ENCODE data around the gene KLHL17. TPM values are rescaled to one million over a fixed set of nuclear protein-coding genes. Genes with fewer than 3 reads are reported as not detected.
A peak's percentile ranks its signal among the peaks of the same experiment; 100 is the strongest.
"Not testable (repeated sequence)": the region's sequence is repeated elsewhere in the genome, so short reads cannot be mapped to it uniquely, and the experiment has no call there.

Gene KLHL17
- total RNA-seq, 1 experiment from 2014 or later = 3.3 TPM

- peak; percentile 85 for DNase-seq (ENCODE audit: low read depth)
- in situ Hi-C loops (cut with HindIII; ENCODE audit: low pct_unique_long_range_greater_than_20kb, low sequenced_read_pairs) = no loop called here
These were observed 40.1 kb downstream of the KLHL17 start for GRCh38 chr1:1000357-1001056.

- in situ Hi-C loops (cut with HindIII; ENCODE audit: low pct_unique_long_range_greater_than_20kb, low sequenced_read_pairs) = no loop called here
These were observed 40.8 kb downstream of the KLHL17 start for GRCh38 chr1:1001057-1001783.

GRCh38 chr1:1003618-1004419, 43.4 kb downstream of the KLHL17 start:
- in situ Hi-C loops (cut with HindIII; ENCODE audit: low pct_unique_long_range_greater_than_20kb, low sequenced_read_pairs) = no loop called here
- no peak for DNase-seq (ENCODE audit: low read depth)

More at GRCh38 chr1:1001057-1001783, 40.8 kb downstream of the KLHL17 start:
- DNase-seq (ENCODE audit: low read depth) = no peak

DNA sequence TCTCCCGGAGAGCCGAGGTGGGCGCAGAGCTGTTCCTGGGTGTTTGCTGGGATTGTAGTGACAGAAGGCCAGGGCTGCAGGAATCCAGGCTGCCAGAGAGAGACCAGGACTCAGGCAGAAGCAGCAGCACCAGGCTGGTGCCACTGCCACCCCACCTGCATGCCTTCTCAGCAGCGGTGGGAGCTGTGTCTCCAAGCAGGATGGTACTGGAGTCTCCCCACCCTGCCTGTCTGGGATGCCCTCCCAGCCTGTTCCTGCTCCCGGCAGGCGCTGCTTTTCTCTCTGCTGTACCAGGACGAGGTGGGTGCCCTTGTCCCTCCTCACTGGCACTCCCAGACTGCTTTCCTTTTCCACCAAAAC, 44.0 kb downstream of the KLHL17 start:
- DNase-seq (ENCODE audit: low read depth) = no peak
- in situ Hi-C loops (cut with HindIII; ENCODE audit: low pct_unique_long_range_greater_than_20kb, low sequenced_read_pairs) = no loop called here

DNA sequence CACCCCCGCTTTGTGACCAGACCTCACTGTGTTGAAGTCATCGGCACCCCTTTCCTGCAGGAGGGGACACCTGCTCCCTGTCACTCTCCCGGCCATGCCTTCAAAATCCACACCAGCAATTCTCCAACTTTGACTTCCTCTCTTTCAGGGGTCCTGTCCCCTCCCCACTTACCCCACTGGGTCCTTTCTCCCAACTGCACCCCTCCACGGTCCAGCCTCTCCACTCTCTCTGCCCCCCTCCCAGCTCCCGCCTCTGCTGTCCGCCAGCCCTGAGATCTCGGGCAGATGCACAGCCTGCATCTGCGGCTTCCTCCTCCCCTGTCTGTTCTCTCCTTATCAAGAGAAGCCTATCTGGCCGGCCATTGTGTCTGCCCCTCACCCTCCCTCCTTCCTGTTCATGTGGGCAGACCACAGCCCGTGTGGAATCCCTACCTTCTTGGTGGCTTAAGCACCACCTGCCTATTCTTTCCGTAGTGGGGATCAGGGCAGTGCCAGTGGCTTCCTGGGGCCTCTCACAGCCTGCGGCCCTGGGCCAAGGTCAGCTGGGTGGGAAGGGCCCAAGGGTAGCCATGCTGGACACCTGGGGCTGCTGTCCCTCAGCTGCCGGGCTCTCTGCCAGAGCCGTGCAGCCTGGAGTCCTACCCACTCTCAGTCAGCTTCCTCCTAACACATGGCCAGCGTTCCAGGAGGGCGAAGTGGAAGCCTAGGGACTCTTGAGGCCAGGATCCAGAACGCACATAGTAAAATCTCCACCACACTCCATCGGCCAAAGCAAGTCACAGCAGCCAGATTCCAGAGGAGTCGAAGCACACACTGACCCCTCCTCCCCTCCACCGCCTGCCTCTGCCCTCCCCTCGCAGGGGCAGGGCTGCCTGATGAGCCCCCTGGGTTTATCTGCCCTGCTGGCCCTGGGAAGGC, 44.7 kb downstream of the KLHL17 start:
- DNase-seq (ENCODE audit: low read depth) = no peak
- in situ Hi-C loops (cut with HindIII; ENCODE audit: low pct_unique_long_range_greater_than_20kb, low sequenced_read_pairs) = no loop called here

GRCh38 chr1:1005774-1006304, 45.5 kb downstream of the KLHL17 start:
- in situ Hi-C loops (cut with HindIII; ENCODE audit: low pct_unique_long_range_greater_than_20kb, low sequenced_read_pairs) = no loop called here
- DNase-seq (ENCODE audit: low read depth) = no peak

DNA sequence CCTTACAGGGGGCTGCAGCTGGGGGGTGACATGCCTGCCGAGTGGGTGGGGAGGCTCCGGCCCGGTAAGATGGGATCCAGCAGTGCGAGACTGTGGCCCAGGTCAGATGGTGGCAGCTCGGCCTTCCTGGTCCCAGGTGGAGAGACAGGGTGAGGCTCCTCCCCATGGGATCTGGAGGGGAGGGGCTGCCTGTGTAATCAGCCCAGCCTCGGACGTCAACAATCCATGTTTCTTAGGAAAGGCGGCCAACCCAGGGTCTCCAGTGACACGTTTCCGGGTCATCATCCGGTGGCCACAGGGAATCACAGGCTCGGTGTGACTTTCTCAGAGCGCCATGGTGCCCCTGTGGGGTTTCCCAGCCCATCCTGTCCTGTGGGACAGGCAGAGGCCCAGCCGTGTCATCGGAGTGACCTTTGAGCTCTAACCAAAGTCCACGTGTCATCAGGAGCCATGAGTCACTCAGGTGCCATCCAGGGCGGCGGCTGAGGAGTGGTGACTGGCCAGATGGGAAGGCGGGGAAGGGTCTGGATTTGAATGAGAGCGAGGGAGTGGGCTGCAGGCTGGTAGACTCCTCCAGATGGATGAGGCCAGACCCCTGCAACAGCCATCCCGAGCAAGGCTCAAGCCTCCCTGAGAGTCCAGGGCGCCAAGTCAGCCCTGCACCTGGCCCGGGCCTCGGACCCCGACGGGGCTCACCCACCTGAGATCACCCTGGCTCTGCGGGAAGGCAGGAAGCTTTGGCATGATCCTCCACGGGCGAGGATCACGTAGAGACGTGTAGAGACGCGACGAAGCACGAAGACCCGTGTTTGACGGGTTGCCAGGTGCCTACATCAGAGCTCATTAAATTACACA, 46.1 kb downstream of the KLHL17 start:
- in situ Hi-C loops (cut with HindIII; ENCODE audit: low pct_unique_long_range_greater_than_20kb, low sequenced_read_pairs) = no loop called here
- DNase-seq (ENCODE audit: low read depth) = peak; percentile 66

- DNase-seq (ENCODE audit: low read depth); in situ Hi-C loops (cut with HindIII; ENCODE audit: low pct_unique_long_range_greater_than_20kb, low sequenced_read_pairs): not testable (repeated sequence)
These were observed 49.7 kb downstream of the KLHL17 start for GRCh38 chr1:1010131-1010530.

DNA sequence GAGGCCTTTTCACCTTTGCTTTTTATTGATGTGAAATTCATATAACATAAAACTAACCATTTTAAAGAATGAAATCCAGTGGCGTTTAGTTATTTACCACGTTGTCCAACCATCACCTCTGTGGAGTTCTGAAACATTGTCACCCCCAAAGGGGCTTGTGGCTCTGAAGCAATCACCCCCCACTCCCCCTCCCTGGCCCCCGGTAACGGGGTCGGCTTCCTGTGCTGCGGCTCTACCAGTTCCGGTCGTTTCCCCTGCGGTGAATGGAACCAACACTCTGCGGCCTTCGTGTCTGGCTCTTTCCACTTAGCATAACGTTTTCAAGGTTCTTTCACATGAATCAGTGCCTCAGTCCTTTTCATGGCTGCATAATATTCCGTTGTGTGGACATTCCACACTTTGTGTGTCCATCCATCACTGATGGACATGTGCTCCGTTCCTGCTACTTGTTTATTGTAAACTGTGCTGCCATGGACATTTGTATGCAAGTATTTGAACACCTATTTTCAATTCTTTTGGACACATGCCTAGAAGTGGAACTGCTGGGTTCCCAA, 51.1 kb downstream of the KLHL17 start:
- DNase-seq (ENCODE audit: low read depth) = no peak
- in situ Hi-C loops (cut with HindIII; ENCODE audit: low pct_unique_long_range_greater_than_20kb, low sequenced_read_pairs) = no loop called here

GRCh38 chr1:1012736-1013104, 52.3 kb downstream of the KLHL17 start:
- in situ Hi-C loops (cut with HindIII; ENCODE audit: low pct_unique_long_range_greater_than_20kb, low sequenced_read_pairs); DNase-seq (ENCODE audit: low read depth): not testable (repeated sequence)

DNA sequence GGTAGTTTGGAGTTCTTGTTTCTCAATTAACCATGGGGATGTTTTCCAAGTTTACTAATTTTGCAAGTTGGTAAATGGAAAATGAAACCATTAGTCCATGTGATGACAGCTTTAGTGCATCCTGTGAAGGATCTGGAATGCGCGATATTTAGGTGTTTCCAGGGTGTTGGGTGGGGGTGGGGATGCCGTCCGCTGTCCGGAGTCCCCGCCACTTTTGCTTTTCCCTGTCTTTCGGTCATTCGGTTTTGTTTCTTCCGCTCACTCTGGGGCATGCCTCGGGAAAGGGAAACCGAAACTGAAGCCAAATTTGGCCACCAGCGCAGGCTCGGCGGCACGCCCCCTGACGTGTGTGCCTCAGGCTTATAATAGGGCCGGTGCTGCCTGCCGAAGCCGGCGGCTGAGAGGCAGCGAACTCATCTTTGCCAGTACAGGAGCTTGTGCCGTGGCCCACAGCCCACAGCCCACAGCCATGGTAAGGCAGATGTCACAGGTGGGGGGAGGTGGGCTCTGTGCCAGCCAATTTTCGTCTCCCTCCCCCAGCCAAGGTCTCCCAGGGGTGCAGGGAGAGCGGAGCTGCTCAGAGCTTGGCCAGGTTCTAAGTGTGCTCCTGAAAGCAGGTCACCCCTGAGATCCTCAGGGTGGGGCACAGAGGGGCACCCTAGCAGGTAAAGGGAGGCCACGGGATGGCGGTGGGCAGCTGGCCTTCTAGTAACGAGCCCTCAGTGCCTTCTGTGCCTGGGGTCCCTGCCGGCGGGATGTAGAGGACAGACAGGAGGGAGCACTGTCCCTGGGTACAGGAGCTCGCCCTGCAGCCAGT, 52.9 kb downstream of the KLHL17 start, which contains the start of gene ISG15:
TSS of gene ISG15 (plus strand) at position 393 of the 817 bp plus-strand sequence. CDS start at position 470, 77 bp downstream.
- in situ Hi-C loops (cut with HindIII; ENCODE audit: low pct_unique_long_range_greater_than_20kb, low sequenced_read_pairs) = no loop called here
- DNase-seq (ENCODE audit: low read depth) = peak; percentile 76

- DNase-seq (ENCODE audit: low read depth) = no peak
- in situ Hi-C loops (cut with HindIII; ENCODE audit: low pct_unique_long_range_greater_than_20kb, low sequenced_read_pairs) = no loop called here
These were observed 53.7 kb downstream of the KLHL17 start for GRCh38 chr1:1013922-1014648.

GRCh38 chr1:1014799-1015681, 54.7 kb downstream of the KLHL17 start:
- in situ Hi-C loops (cut with HindIII; ENCODE audit: low pct_unique_long_range_greater_than_20kb, low sequenced_read_pairs) = no loop called here
- peak; percentile 19 for DNase-seq (ENCODE audit: low read depth)
